ENCODE results near the gene PELI2. TPM values are rescaled to one million over a fixed set of nuclear protein-coding genes. Genes with fewer than 3 reads are reported as not detected.

PELI2 gene
- total and polyA plus RNA-seq, 8 donors = 6.0 to 46.6 (median 32.6) TPM

- no peak for TF ChIP-seq CTCF (IDR thresholded peaks at IDR 0.05)
- Histone ChIP-seq H3K4me3 (no peak overlapping the region), H3K27me3 (no peaks in the 10 kb centered on the region), H3K36me3 (no peaks in the 10 kb centered on the region), H3K9me3 (no peaks in the 10 kb centered on the region), H3K27ac (no peak overlapping the region), H3K4me1 (peaks cover 4 to 9% (median 7%) of the 10 kb centered on the region in 3 donors)
- DNase-seq (no peak), FAIRE-seq (no peak), ATAC-seq (no peak)
- WGBS, 2 donors = 94 to 98% methylated on average over 5 of the region's 5 CpGs
- intact Hi-C loops (cut with DNase I) = no loop called here
Measured at GRCh38 chr14:56276108-56276507, 157.9 kb downstream of the PELI2 start.

GRCh38 chr14:56278383-56278782 lies 160.2 kb downstream of the PELI2 start:
- H3K36me3 ChIP-seq = peaks cover 0 to 4% (median 0%) of the 10 kb centered on the region in 3 donors
- no peak for TF ChIP-seq CTCF (IDR thresholded peaks at IDR 0.05)
- no peak overlapping the region for H3K27ac ChIP-seq
- H3K4me1 ChIP-seq = peaks cover 4 to 9% (median 7%) of the 10 kb centered on the region in 3 donors
- H3K4me3 ChIP-seq = no peak overlapping the region
- no peaks in the 10 kb centered on the region for H3K27me3 ChIP-seq
- no peak for ATAC-seq
- intact Hi-C loops (cut with DNase I) = no loop called here
- H3K9me3 ChIP-seq = no peaks in the 10 kb centered on the region
- WGBS, 2 donors = 51 to 60% methylated on average over 1 of the region's 1 CpG
- no peak for FAIRE-seq
- no peak for DNase-seq

- peak; percentile 61 for FAIRE-seq
- Histone ChIP-seq H3K27ac (no peak overlapping the region), H3K27me3 (no peaks in the 10 kb centered on the region), H3K9me3 (no peaks in the 10 kb centered on the region), H3K36me3 (peaks cover 0 to 4% (median 0%) of the 10 kb centered on the region in 3 donors), H3K4me1 (peaks cover 0 to 9% (median 7%) of the 10 kb centered on the region in 3 donors), H3K4me3 (no peak overlapping the region)
- DNase-seq = no peak
- ATAC-seq = no peak
- intact Hi-C loops (cut with DNase I) = no loop called here
- WGBS, 2 donors = 93 to 99% methylated on average over 2 of the region's 2 CpGs
- no peak for TF ChIP-seq CTCF (IDR thresholded peaks at IDR 0.05)
Measured at GRCh38 chr14:56280843-56281242, 162.6 kb downstream of the PELI2 start.

- WGBS, 2 donors = 95 to 98% methylated on average over 2 of the region's 2 CpGs
- Histone ChIP-seq H3K4me1 (peaks cover 0 to 9% (median 7%) of the 10 kb centered on the region in 3 donors), H3K4me3 (no peak overlapping the region), H3K27ac (no peak overlapping the region), H3K9me3 (no peaks in the 10 kb centered on the region), H3K27me3 (no peaks in the 10 kb centered on the region), H3K36me3 (peaks cover 0 to 4% (median 0%) of the 10 kb centered on the region in 3 donors)
- ATAC-seq (no peak), FAIRE-seq (peak; percentile 71), DNase-seq (no peak)
- intact Hi-C loops (cut with DNase I) = no loop called here
- TF ChIP-seq CTCF (IDR thresholded peaks at IDR 0.05) = no peak
Measured at GRCh38 chr14:56282179-56282578, 164.0 kb downstream of the PELI2 start.

GRCh38 chr14:56284641-56285040 lies 166.4 kb downstream of the PELI2 start:
- DNase-seq (no peak), FAIRE-seq (no peak), ATAC-seq (no peak)
- no peaks in the 10 kb centered on the region for H3K9me3 ChIP-seq
- no peak for TF ChIP-seq CTCF (IDR thresholded peaks at IDR 0.05)
- 100% methylated on average over 1 of the region's 1 CpG for WGBS, 2 donors
- no peak overlapping the region for H3K4me3 ChIP-seq
- H3K4me1 ChIP-seq = no peaks in the 10 kb centered on the region
- no peaks in the 10 kb centered on the region for H3K27me3 ChIP-seq
- H3K36me3 ChIP-seq = peaks cover 0 to 16% (median 0%) of the 10 kb centered on the region in 3 donors
- intact Hi-C loops (cut with DNase I) = no loop called here
- H3K27ac ChIP-seq = no peak overlapping the region
